Gastrocnemius medialis (tissue), 4 donors: ENCODE measurements around the gene KLHL25. TPM values are rescaled to one million over a fixed set of nuclear protein-coding genes. Genes with fewer than 3 reads are reported as not detected.

Experiments
- ATAC-seq, 2 donors: fragments of 150-250 bp; one replicate each; pipeline ENCODE4 v1.9.1; 2016
- DNase-seq, 2 donors: peaks; one replicate each; pipeline ENCODE4 v3.0.0-alpha.2; 2019
- H3K27ac ChIP-seq, 4 donors: fragments of 200-600 bp; sonication (generic); 1 replicate in 1 of 4; 2 replicates in 3 of 4; pipeline ENCODE4 v1.5.1; 2016 to 2018; ENCODE audit warnings: mild to moderate bottlenecking in 2 of 4, moderate library complexity in 1 of 4
- H3K27me3 ChIP-seq, 3 donors: fragments of 200-600 bp; sonication (generic) in 2 of 3; 1 replicate in 1 of 3; 2 replicates in 2 of 3; pipeline versions ENCODE4 v1.5.1 to v1.6.0; 2016 to 2019; ENCODE audit warnings: mild to moderate bottlenecking in 1 of 3, moderate library complexity in 1 of 3
- H3K36me3 ChIP-seq, 2 donors: fragments of 200-600 bp; sonication (generic) in 1 of 2; one replicate each; pipeline ENCODE4 v1.5.1; 2017 to 2018
- H3K4me1 ChIP-seq, 2 donors: fragments of 200-600 bp; sonication (generic) in 1 of 2; one replicate each; pipeline ENCODE4 v1.5.1; 2016 to 2017; ENCODE audit warnings: mild to moderate bottlenecking in 2 of 2
- H3K4me3 ChIP-seq, 4 donors: fragments of 200-600 bp; sonication (generic) in 3 of 4; 1 replicate in 1 of 4; 2 replicates in 3 of 4; pipeline ENCODE4 v1.5.1; 2016 to 2019; ENCODE audit warnings: mild to moderate bottlenecking in 2 of 4
- H3K9me3 ChIP-seq, 3 donors: fragments of 200-600 bp; sonication (generic) in 2 of 3; 1 replicate in 1 of 3; 2 replicates in 2 of 3; pipeline ENCODE4 v1.5.1; 2016 to 2019
- POLR2A ChIP-seq, 2 donors: fragments of 450-650 bp; IDR thresholded peaks; one replicate each; pipeline ENCODE4 v1.6.1; 2017; ENCODE audit warnings: antibody characterized with exemption in 2 of 2, mild to moderate bottlenecking in 2 of 2, moderate library complexity in 2 of 2
- in situ Hi-C, 4 donors: fragments of 200-750 bp; cut with MboI; loops; one replicate each; pipeline versions ENCODE4 v1.15.0 to v1.8.0; 2017; ENCODE audit warnings: low sequenced_read_pairs in 4 of 4
- intact Hi-C: fragments of 100-400 bp; cut with DNase I; formaldehyde crosslinking; loops from one replicate; pipeline ENCODE4 v1.15.1; 2023; ENCODE audit warnings: low total_unique reads
- total RNA-seq, 4 donors: library from RNA; depleted of rRNA; stranded (reverse); fragments of >200 nt; gene quantifications; one replicate each; pipeline versions ENCODE4 v1.1.0 to v1.2.3, GENCODE V29; 2016
- TF ChIP-seq, protein P1 (sequence below), 5 experiments: fragments of 450-650 bp in 3 of 5; fragments of 200-600 bp in 2 of 5; sonication (generic) in 2 of 5; IDR thresholded peaks in 4 of 5; conservative IDR thresholded peaks in 1 of 5; 1 replicate in 4 of 5; 2 replicates in 1 of 5; pipeline ENCODE4 v1.5.1; 2016 to 2019; ENCODE audit warnings: antibody characterized with exemption in 5 of 5, mild to moderate bottlenecking in 3 of 5, moderate library complexity in 3 of 5

The KLHL25 gene
- total RNA-seq, 4 donors from 2014 or later: 4.8 to 7.0 (median 6.8) TPM

DNA sequence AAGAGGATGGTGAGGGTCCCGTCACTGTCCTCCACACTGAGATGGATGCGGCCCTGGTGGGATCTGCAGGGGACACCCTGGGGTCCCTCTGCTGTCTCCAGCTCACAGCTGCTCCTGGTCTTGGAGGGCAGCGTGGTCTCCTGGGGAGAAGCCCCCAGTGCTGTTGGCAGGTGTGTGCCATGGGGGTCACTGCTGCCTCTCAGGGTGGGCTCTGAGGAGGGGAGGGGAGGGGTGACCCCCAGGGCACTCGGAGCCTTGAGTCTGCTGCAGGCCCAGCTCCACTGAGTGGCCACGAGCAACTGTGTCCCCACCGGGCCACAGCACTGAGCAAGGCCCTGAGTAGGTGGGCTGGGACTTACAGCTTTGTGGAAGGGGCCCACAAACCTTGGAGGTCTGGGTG lies 34.7 kb downstream of the KLHL25 start:
- intact Hi-C loops (no loop called here), in situ Hi-C loops (no loop called here)
- TF ChIP-seq POLR2A (IDR thresholded peaks at IDR 0.05): no peak
- TF ChIP-seq, protein P1, sequence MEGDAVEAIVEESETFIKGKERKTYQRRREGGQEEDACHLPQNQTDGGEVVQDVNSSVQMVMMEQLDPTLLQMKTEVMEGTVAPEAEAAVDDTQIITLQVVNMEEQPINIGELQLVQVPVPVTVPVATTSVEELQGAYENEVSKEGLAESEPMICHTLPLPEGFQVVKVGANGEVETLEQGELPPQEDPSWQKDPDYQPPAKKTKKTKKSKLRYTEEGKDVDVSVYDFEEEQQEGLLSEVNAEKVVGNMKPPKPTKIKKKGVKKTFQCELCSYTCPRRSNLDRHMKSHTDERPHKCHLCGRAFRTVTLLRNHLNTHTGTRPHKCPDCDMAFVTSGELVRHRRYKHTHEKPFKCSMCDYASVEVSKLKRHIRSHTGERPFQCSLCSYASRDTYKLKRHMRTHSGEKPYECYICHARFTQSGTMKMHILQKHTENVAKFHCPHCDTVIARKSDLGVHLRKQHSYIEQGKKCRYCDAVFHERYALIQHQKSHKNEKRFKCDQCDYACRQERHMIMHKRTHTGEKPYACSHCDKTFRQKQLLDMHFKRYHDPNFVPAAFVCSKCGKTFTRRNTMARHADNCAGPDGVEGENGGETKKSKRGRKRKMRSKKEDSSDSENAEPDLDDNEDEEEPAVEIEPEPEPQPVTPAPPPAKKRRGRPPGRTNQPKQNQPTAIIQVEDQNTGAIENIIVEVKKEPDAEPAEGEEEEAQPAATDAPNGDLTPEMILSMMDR (IDR thresholded peaks at IDR 0.05 in 4 of 5, conservative IDR thresholded peaks at IDR 0.05 in 1 of 5): no peak
- ATAC-seq: no peak
- no peaks in the 10 kb centered on the region for H3K27me3 ChIP-seq
- H3K36me3 ChIP-seq: no peaks in the 10 kb centered on the region
- H3K27ac ChIP-seq: no peak overlapping the region
- no peak overlapping the region for H3K4me3 ChIP-seq
- H3K4me1 ChIP-seq: peaks cover 32 to 37% of the 10 kb centered on the region in 2 donors
- H3K9me3 ChIP-seq: no peaks in the 10 kb centered on the region
- no peak for DNase-seq

DNA sequence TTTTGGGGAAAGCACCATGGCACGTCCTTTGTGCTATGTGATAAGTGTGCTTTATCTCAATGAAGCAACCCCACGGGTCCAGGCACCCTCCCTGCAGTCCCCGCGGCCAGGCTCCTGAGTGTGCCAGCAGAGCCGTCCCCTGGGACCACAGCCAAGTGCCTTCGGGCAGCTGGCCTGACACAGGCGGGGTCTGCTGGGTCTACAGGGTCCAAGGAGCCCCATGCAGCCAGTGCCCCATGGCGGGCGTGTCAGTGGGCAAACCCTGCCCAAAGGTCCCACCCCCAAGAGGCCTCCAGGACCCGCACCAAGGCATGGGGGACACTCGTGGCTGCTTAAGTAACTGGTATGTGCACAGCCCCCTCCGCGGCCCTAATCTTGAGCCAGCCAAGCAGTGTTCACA lies 35.3 kb downstream of the KLHL25 start:
- no peak for ATAC-seq
- intact Hi-C loops: no loop called here
- Histone ChIP-seq H3K36me3 (no peaks in the 10 kb centered on the region), H3K4me1 (peaks cover 28 to 33% of the 10 kb centered on the region in 2 donors), H3K9me3 (no peaks in the 10 kb centered on the region), H3K27ac (no peak overlapping the region), H3K4me3 (no peak overlapping the region), H3K27me3 (no peaks in the 10 kb centered on the region)
- no peak for DNase-seq
- in situ Hi-C loops: no loop called here
- no peak for TF ChIP-seq POLR2A (IDR thresholded peaks at IDR 0.05)
- TF ChIP-seq, protein P1 (IDR thresholded peaks at IDR 0.05 in 4 of 5, conservative IDR thresholded peaks at IDR 0.05 in 1 of 5): no peak

DNA sequence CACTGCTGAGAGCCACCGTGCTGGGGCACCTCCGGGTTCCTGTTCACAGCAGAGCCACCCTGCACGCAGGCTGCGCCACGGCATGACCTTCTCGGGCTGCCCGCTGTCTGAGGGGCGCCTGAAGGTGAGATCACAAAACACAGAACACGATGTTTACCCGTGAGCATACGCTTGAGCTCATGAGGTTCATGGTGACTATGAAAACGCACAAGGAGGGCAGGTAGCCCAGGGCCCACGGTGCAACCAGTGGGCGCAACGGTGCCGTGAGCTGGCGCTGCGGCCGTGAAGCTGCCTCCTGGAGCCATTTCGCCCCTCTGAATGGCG lies 36.1 kb downstream of the KLHL25 start:
- H3K27me3 ChIP-seq: no peaks in the 10 kb centered on the region
- TF ChIP-seq, protein P1 (IDR thresholded peaks at IDR 0.05 in 4 of 5, conservative IDR thresholded peaks at IDR 0.05 in 1 of 5): no peak
- ATAC-seq (no peak), DNase-seq (no peak)
- no peak overlapping the region for H3K4me3 ChIP-seq
- in situ Hi-C loops (no loop called here), intact Hi-C loops (no loop called here)
- H3K9me3 ChIP-seq: no peaks in the 10 kb centered on the region
- H3K4me1 ChIP-seq: peaks cover 21 to 26% of the 10 kb centered on the region in 2 donors
- no peaks in the 10 kb centered on the region for H3K36me3 ChIP-seq
- H3K27ac ChIP-seq: no peak overlapping the region

DNA sequence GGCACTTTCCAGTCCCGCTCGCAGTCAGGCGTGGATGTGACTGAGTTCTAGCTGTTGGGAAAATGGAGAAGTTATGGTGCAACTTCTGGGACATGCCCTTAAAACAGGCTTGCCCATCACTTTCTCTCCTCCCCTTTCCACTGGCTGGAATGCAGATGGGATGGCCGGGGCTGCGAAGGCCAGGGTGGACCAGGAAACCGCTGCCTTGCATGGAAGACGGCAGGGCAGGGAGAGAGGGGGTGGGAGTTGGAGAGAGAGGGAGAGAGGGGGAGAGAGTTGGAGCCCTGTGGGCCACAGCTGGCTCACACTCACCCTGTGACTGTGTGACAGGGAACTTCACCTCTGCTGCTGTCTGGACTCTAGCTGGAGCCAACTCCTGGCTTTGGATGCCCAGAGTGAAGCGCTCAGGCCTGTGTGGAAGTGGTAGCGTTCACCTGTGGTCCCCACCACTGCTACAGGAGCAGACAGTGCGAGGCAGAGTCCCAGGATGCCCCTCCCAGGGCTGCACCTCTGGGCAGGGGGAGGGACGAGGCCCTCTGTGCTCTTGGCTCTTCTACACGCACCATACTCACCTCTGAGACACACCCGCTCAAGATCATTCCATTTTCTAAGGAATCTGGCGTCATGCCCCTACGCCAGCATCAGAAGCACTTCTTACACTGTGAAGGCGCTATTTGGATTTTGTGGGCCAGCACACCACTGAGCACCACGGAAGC lies 36.6 kb downstream of the KLHL25 start:
- DNase-seq (peak in 1 of 2 donors; percentile 12), ATAC-seq (no peak)
- no peak for TF ChIP-seq POLR2A (IDR thresholded peaks at IDR 0.05)
- TF ChIP-seq, protein P1 (IDR thresholded peaks at IDR 0.05 in 4 of 5, conservative IDR thresholded peaks at IDR 0.05 in 1 of 5): no peak
- no peaks in the 10 kb centered on the region for H3K27me3 ChIP-seq
- H3K36me3 ChIP-seq: no peaks in the 10 kb centered on the region
- no peak overlapping the region for H3K27ac ChIP-seq
- in situ Hi-C loops (no loop called here), intact Hi-C loops (no loop called here)
- peaks cover 16 to 20% of the 10 kb centered on the region in 2 donors for H3K4me1 ChIP-seq
- no peak overlapping the region for H3K4me3 ChIP-seq
- H3K9me3 ChIP-seq: no peaks in the 10 kb centered on the region
